DMS79 treated with DMSO at 0.1 percent for 48 hours (cell line): ENCODE results near the gene TSC22D4.

Experiments used
- DNase-seq: peaks from one replicate; lab custom pipeline; 2025; lab: John Stamatoyannopoulos, UW

Gene TSC22D4

GRCh38 chr7:100428199-100428966 is 50.6 kb downstream of the TSC22D4 start, which contains the start of gene ZCWPW1:
ZCWPW1 (minus strand) TSS chr7:100428703; CDS start chr7:100420649, 8,054 bp downstream.
- DNase-seq = peak; percentile 94

DNA sequence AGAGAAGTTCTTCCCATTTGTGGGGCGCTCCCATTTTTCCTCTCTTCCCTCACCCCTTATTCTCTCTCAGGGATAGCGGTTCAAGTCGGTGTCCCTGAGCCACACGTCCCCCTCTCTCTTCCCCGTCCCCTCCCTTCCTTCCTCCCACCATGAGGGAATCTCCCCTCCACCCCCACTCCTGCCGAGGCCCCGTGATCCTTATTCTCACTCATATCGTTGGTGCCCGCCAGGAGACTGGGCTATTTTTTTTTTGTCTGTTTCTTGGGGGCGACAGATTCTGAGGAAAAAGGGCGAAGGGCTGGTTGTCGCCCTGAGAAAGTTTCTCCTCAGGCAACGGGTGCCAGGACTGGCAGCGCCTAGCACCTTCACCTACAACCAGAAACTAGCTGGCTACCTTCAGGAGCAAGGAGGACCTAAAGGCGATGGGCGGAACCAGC is 51.2 kb downstream of the TSC22D4 start:
- DNase-seq = no peak

DNA sequence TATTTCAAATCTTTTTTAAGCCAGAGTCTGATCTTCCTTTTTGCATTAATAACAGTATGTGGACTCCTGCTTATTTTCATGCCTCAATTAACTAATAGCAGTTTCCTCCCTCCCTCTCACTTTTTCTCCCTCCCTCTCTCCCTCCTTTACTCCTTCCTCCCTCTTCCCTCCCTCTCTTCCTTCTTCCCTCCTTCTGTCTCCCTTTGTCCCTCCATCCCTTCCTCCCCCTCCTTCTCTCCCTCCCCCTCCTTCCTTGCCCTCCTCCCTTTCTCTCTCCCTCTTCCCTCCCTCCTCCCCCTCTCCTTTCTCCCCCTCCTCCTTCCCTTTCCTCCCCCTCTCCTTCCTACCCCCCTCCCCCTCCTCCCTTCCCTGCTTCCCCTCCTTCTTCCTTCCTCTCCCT is 52.5 kb downstream of the TSC22D4 start:
- no peak for DNase-seq

DNA sequence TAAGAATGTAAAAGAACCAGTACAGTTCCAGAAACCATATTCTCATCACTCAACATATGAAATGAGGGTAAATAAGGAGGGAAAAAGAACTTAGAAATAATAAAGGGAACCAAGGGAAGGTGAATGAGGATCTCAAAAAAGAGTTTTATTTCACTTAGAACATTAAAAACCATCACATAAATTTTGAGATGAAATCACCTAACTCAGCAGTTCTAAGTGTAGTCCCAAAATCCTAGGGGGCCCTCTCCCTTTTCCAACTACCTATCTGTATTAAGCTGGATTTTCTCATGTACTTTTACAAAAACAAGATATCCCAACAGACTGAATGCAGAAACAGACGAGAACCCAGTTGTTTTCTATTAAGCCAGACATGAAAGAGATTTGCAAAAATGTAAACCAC is 53.7 kb downstream of the TSC22D4 start:
- DNase-seq = no peak

DNA sequence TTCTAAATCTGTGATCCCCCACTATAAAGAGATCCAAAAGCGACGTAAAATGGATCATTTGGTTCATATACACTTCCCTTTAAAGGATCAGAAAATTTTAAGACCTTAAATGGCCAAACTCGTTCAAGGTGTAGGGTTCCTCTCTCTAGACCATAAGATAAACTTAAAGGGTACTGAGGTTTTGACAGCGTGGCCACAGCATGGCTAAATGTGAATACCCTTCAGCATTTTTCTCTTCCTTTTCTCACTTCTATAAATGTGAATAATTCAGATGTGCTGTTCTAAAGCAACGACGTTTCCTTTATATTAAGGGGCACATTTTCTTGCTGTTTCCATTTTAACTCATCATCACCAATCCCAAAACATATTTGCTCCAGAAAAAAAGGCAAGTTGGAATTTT is 55.7 kb downstream of the TSC22D4 start:
- no peak for DNase-seq

DNA sequence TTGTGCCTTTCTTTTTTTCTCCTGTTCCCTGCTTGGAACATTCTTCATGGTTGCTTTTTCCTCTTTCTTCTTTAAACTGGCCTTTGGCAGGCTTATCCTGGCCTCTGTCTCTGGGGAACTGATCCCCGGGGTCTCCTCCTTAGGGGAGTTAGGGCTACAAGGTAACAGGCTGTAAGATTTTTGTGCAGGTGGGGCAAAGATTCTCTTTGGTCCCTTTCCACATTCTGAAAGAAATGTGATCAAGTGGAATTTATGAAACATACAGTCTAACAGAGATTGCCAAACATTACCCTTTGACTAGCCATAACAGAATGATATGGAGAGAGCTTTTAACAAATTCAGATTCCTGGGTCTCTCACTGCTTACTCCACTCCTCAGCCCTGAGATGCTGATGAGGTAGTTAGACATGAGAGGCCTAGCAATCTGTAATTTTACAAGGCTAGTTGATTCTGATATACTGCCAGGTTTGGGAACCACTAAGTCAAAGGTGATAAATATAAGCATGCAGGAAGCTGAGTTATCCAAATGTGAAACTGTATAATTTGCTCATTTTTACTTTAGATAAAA is 59.3 kb downstream of the TSC22D4 start:
- no peak for DNase-seq

GRCh38 chr7:100418930-100419659 is 59.9 kb downstream of the TSC22D4 start:
- no peak for DNase-seq
